HepG2 (cell line): Measurements from ENCODE around the gene FBXO28. TPM values are rescaled to one million over a fixed set of nuclear protein-coding genes. Genes with fewer than 3 reads are reported as not detected.

ENCODE experiments used
- ATAC-seq: fragments of 200-7000 bp; cut with Tn5 transposase; 3 replicates; pipeline ENCODE4 v1.9.1; 2020; ENCODE audit warnings: mild to moderate bottlenecking, moderate library complexity
- BruUV-seq: library from RNA; stranded (reverse); fragments of 400-500 nt; replicated peaks from 2 replicates; lab custom pipeline; 2021; lab: Mats Ljungman, UMichigan
- CTCF ChIA-PET: fragments of 300-600 bp; formaldehyde crosslinking; extraction: SDS; loops from one replicate; lab custom pipeline; 2021; ENCODE audit warnings: low total read pairs, inconsistent platforms, low intra/inter-chr PET ratio; lab: Yijun Ruan, JAX
- POLR2A ChIA-PET: fragments of 350-600 bp; sonication (Branson Sonifier 250); formaldehyde crosslinking; loops from one replicate; lab custom pipeline; 2020; ENCODE audit warnings: antibody characterized with exemption, inconsistent platforms; lab: Yijun Ruan, JAX
- DNase-seq: peaks from one replicate; pipeline ENCODE4 v3.0.0-alpha.2; 2015; ENCODE audit warnings: low spot score
- FAIRE-seq: peaks from 3 replicates; lab custom pipeline; 2011; peaks lifted over from hg19 to GRCh38; lab: Jason Lieb, UNC
- H2AFZ ChIP-seq: one replicate; pipeline ENCODE4 v1.6.1; 2011; ENCODE audit warnings: low read length, inconsistent platforms
- H3K27ac ChIP-seq: fragments of 300-600 bp; 3 replicates; pipeline ENCODE4 v1.8.0; 2011; ENCODE audit warnings: mixed run types, mild to moderate bottlenecking, mixed read lengths, low read length, inconsistent platforms; ENCODE audit not compliant: insufficient read depth; ENCODE audit errors: extremely low read length
- H3K27me3 ChIP-seq, 2 experiments: fragments of 200-600 bp in 1 of 2; 2 replicates in 1 of 2; 3 replicates in 1 of 2; pipeline versions ENCODE4 v1.6.0 to v1.8.0; 2011; ENCODE audit warnings: low read length in 2 of 2, mild to moderate bottlenecking in 2 of 2, moderate library complexity in 2 of 2, inconsistent platforms in 1 of 2; ENCODE audit not compliant: insufficient read depth in 2 of 2, control insufficient read depth in 1 of 2
- H3K36me3 ChIP-seq, 2 experiments: fragments of 200-600 bp in 1 of 2; replicated peaks in 1 of 2; 2 replicates in 1 of 2; 3 replicates in 1 of 2; pipeline versions ENCODE4 v1.5.1 to v1.8.0; 2011; ENCODE audit warnings: low read length in 2 of 2, inconsistent platforms in 1 of 2; ENCODE audit not compliant: insufficient read depth in 2 of 2, control insufficient read depth in 1 of 2
- H3K4me1 ChIP-seq: 2 replicates; pipeline ENCODE4 v1.5.1; 2012; ENCODE audit warnings: low read length, inconsistent platforms; ENCODE audit not compliant: insufficient read depth
- H3K4me2 ChIP-seq: 2 replicates; pipeline ENCODE4 v1.6.0; 2011; ENCODE audit warnings: low read depth, low read length, inconsistent platforms
- H3K4me3 ChIP-seq, 3 experiments: fragments of 200-600 bp in 1 of 3; sonication (generic), shearing (Covaris generic) in 1 of 3; replicated peaks in 1 of 3; 2 replicates each; pipeline ENCODE4 v1.5.1; 2011 to 2016; ENCODE audit warnings: low read length in 3 of 3, inconsistent platforms in 2 of 3, low read depth in 2 of 3, mild to moderate bottlenecking in 2 of 3, control low read depth in 1 of 3, mixed read lengths in 1 of 3; ENCODE audit not compliant: insufficient read depth in 1 of 3
- H3K79me2 ChIP-seq: one replicate; pipeline ENCODE4 v1.6.1; 2011; ENCODE audit warnings: low read length, inconsistent platforms; ENCODE audit not compliant: insufficient read depth
- H3K9ac ChIP-seq: 2 replicates; pipeline ENCODE4 v1.6.0; 2011; ENCODE audit warnings: mild to moderate bottlenecking, low read depth, low read length, inconsistent platforms; ENCODE audit not compliant: insufficient read depth
- H3K9me3 ChIP-seq: 2 replicates; pipeline ENCODE4 v1.5.1; 2012; ENCODE audit warnings: mild to moderate bottlenecking, low read length
- H4K20me1 ChIP-seq: 2 replicates; pipeline ENCODE4 v1.6.0; 2011; ENCODE audit warnings: inconsistent platforms, mild to moderate bottlenecking, low read length, moderate library complexity; ENCODE audit not compliant: insufficient read depth
- AGO2 ChIP-seq: fragments of 200-400 bp; formaldehyde crosslinking; optimal IDR thresholded peaks from 2 replicates; pipeline ENCODE3; 2017; ENCODE audit warnings: mild to moderate bottlenecking, low read depth, low read length, moderate library complexity
- ATF7 ChIP-seq, 2 experiments: fragments of 450-650 bp in 1 of 2; sonication (generic) in 1 of 2; formaldehyde crosslinking in 1 of 2; IDR thresholded peaks; 2 replicates each; pipeline versions ENCODE4 v1.4.0 to v1.6.1; 2016 to 2020; ENCODE audit warnings: antibody characterized with exemption in 1 of 2, mild to moderate bottlenecking in 1 of 2, missing genetic modification reagents in 1 of 2
- CBX2 ChIP-seq, 2 experiments: fragments of 200-600 bp in 1 of 2; sonication (generic); formaldehyde crosslinking in 1 of 2; IDR thresholded peaks; 2 replicates each; pipeline versions ENCODE4 v1.7.0 to v1.8.1; 2018 to 2022; ENCODE audit warnings: low read depth in 2 of 2, low read length in 1 of 2, mild to moderate bottlenecking in 1 of 2, missing genetic modification reagents in 1 of 2
- CEBPG ChIP-seq: IDR thresholded peaks from 2 replicates; pipeline ENCODE4 v1.6.1; 2016
- ESRRA ChIP-seq: sonication (generic); formaldehyde crosslinking; IDR thresholded peaks from 2 replicates; pipeline ENCODE4 v1.5.1; 2020; ENCODE audit warnings: mild to moderate bottlenecking, low read depth, missing genetic modification reagents
- ETV5 ChIP-seq: IDR thresholded peaks from 2 replicates; pipeline ENCODE4 v1.6.1; 2018; ENCODE audit warnings: missing biosample characterization, missing genetic modification reagents, inconsistent platforms, borderline replicate concordance
- KDM5A ChIP-seq: fragments of 200-600 bp; sonication (generic); IDR thresholded peaks from 2 replicates; pipeline ENCODE4 v1.7.0; 2018; ENCODE audit warnings: antibody characterized with exemption, mild to moderate bottlenecking, low read length, borderline replicate concordance
- KLF13 ChIP-seq: sonication (generic); formaldehyde crosslinking; IDR thresholded peaks from 2 replicates; pipeline ENCODE4 v1.4.0; 2020; ENCODE audit warnings: mild to moderate bottlenecking, missing genetic modification reagents
- MAFK ChIP-seq, 2 experiments: IDR thresholded peaks in 1 of 2; conservative IDR thresholded peaks in 1 of 2; 2 replicates each; pipeline ENCODE4 v1.6.1; 2011; ENCODE audit warnings: improper control_type of control experiment in 2 of 2, low read length in 2 of 2
- MATR3 ChIP-seq: sonication (generic); formaldehyde crosslinking; IDR thresholded peaks from 2 replicates; pipeline ENCODE4 v1.4.0; 2020; ENCODE audit warnings: missing genetic modification reagents
- PAF1 ChIP-seq: IDR thresholded peaks from 2 replicates; pipeline ENCODE4 v1.6.1; 2016; ENCODE audit warnings: missing genetic modification reagents, missing compliant biosample characterization
- RNF2 ChIP-seq: fragments of 450-650 bp; conservative IDR thresholded peaks from 2 replicates; pipeline ENCODE4 v1.6.1; 2016; ENCODE audit warnings: low read depth
- SCMH1 ChIP-seq: sonication (generic); formaldehyde crosslinking; IDR thresholded peaks from 2 replicates; pipeline ENCODE4 v1.9.0; 2021; ENCODE audit warnings: missing genetic modification reagents, mild to moderate bottlenecking, borderline replicate concordance
- SMAD1 ChIP-seq: sonication (generic); formaldehyde crosslinking; IDR thresholded peaks from 2 replicates; pipeline ENCODE4 v1.4.0; 2020; ENCODE audit warnings: missing genetic modification reagents, low read depth, mild to moderate bottlenecking, borderline replicate concordance
- SNRNP70 ChIP-seq: fragments of 200-400 bp; formaldehyde crosslinking; IDR thresholded peaks from 2 replicates; pipeline ENCODE4 v1.6.1; 2017; ENCODE audit warnings: mild to moderate bottlenecking, low read depth, low read length, moderate library complexity
- THYN1 ChIP-seq: sonication (generic); formaldehyde crosslinking; IDR thresholded peaks from 2 replicates; pipeline ENCODE4 v1.8.1; 2023; ENCODE audit warnings: low read depth, mild to moderate bottlenecking, moderate library complexity, missing genetic modification reagents, borderline replicate concordance
- ZNF501 ChIP-seq: sonication (generic); formaldehyde crosslinking; IDR thresholded peaks from 2 replicates; pipeline ENCODE4 v1.5.1; 2020; ENCODE audit warnings: mild to moderate bottlenecking, moderate library complexity, missing genetic modification reagents
- ZNF75D ChIP-seq: sonication (generic); formaldehyde crosslinking; IDR thresholded peaks from 2 replicates; pipeline ENCODE4 v1.8.1; 2023; ENCODE audit warnings: missing genetic modification reagents, mild to moderate bottlenecking, borderline replicate concordance
- ZSCAN12 ChIP-seq: sonication (generic); formaldehyde crosslinking; IDR thresholded peaks from 2 replicates; pipeline ENCODE4 v1.9.0; 2021; ENCODE audit warnings: mild to moderate bottlenecking, missing genetic modification reagents
- WGBS: methylation state at CpG from one replicate; pipeline ENCODE4 v1.1.6; 2017; ENCODE audit warnings: low lambda C conversion rate; 5-methylcytosine and 5-hydroxymethylcytosine counted together
- in situ Hi-C: cut with HindIII; loops from 2 replicates; pipeline ENCODE4 v1.10.0; 2017; ENCODE audit warnings: low pct_unique_long_range_greater_than_20kb; ENCODE audit not compliant: extremely low pct_ligation_motif_present
- intact Hi-C: fragments of 100-400 bp; cut with micrococcal nuclease; formaldehyde crosslinking; loops from one replicate; pipeline ENCODE4 v1.10.0; 2022; ENCODE audit not compliant: unreplicated experiment
- polyA plus RNA-seq, 8 experiments: library from polyadenylated mRNA; depleted of rRNA in 3 of 8; stranded (reverse) in 7 of 8; unstranded in 1 of 8; fragments of >200 nt; fragmentation: Illumina TruSeq in 4 of 8; extraction: Trizol in 4 of 8; gene quantifications; 2 replicates each; pipeline versions ENCODE4 v1.2.1 to v1.2.3, GENCODE V29; 2011 to 2016; ENCODE audit warnings: low read depth in 4 of 8, missing spikeins in 1 of 8, mixed read lengths in 1 of 8; ENCODE audit not compliant: insufficient read depth in 1 of 8
- total RNA-seq, 5 experiments: library from RNA; depleted of rRNA; stranded (reverse); fragments of >200 nt; fragmentation: Illumina TruSeq; extraction: Trizol; gene quantifications; 2 replicates each; pipeline ENCODE4 v1.2.3, GENCODE V29; 2016; ENCODE audit warnings: low read depth in 1 of 5

FBXO28 gene
- total and polyA plus RNA-seq, 2 of the 13 experiments (the other 11 are each of a cell fraction or from before 2014, with no cell fraction given) = 8.5 to 29.1 TPM

DNA sequence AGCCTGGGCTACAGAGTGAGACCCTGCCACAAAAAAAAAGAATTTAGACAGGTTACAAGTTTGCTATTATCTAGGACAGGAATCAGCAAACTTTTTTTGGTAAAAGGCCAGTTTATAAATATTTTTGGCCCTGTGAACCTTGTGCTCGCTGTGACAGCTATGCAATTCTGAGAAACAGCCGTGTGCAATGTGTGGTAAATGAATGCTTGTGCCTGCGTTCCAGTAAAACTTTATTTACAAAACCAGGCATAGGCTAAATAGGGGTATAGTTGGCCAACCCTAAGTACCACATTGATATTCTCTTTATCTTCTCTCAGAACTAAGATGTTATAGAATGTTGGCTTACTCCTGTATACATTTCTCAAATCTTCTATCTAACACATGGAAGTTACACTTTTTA is 24.3 kb downstream of the FBXO28 start:
- intact Hi-C loops (no loop called here), in situ Hi-C loops (no loop called here)
- Histone ChIP-seq H3K27me3 (no peaks in the 10 kb centered on the region), H3K4me2 (no peak overlapping the region), H3K4me3 (no peak overlapping the region), H3K27ac (no peak overlapping the region), H3K36me3 (peaks cover 2 to 32% of the 10 kb centered on the region in 2 experiments; a peak in 4 of 5 replicates), H3K79me2 (no peaks in the 10 kb centered on the region), H3K4me1 (no peaks in the 10 kb centered on the region), H2AFZ (no peak overlapping the region), H3K9ac (no peak overlapping the region), H4K20me1 (no peaks in the 10 kb centered on the region), H3K9me3 (no peaks in the 10 kb centered on the region)
- DNase-seq (no peak), FAIRE-seq (no peak), ATAC-seq (no peak)
- 91% methylated on average over 3 of the region's 3 CpGs for WGBS
- CTCF ChIA-PET = no interaction called here
- POLR2A ChIA-PET = no interaction called here
- TF ChIP-seq MAFK (conservative IDR thresholded peaks at IDR 0.05 in 1 of 2, IDR thresholded peaks at IDR 0.05 in 1 of 2; ENCODE audit: low read length in 2 of 2) (no peak), RNF2 (no peak), SMAD1 (CRISPR knock-in tag) (no peak), ETV5 (CRISPR knock-in tag) (no peak), ZNF501 (CRISPR knock-in tag) (no peak), ESRRA (CRISPR knock-in tag) (no peak), ZNF75D (CRISPR knock-in tag) (no peak), ATF7 (IDR thresholded peaks at IDR 0.05) (no peak), ATF7 (CRISPR knock-in tag; IDR thresholded peaks at IDR 0.05) (no peak)
- BruUV-seq = no TSS peak

DNA sequence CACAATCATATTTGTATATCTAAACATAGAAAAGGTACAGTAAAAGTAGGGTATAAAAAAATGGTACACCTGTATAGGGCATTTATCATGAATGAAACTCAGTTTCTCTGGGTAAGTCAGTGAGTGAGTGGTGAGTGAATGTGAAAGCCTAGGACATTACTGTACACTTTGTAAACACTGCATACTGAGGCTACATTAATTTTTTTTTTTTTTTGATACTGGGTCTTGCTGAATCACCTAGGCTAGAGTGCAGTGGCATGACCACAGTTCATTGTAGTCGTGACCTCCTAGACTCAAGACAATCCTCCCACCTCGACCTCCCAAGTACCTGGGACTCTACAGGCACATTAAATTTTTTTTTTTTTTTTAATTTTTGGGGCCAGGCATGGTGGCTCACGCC is 27.8 kb downstream of the FBXO28 start:
- no peaks in the 10 kb centered on the region for H3K9me3 ChIP-seq
- no peaks in the 10 kb centered on the region for H3K27me3 ChIP-seq
- H4K20me1 ChIP-seq = no peaks in the 10 kb centered on the region
- intact Hi-C loops (no loop called here), in situ Hi-C loops (no loop called here)
- H3K36me3 ChIP-seq = peaks cover 2 to 10% of the 10 kb centered on the region in 2 experiments; a peak in 4 of 5 replicates
- H3K4me1 ChIP-seq = no peaks in the 10 kb centered on the region
- H3K4me3 ChIP-seq = no peak overlapping the region
- no peak overlapping the region for H2AFZ ChIP-seq
- DNase-seq = no peak
- no peak overlapping the region for H3K9ac ChIP-seq
- 94% methylated on average over 3 of the region's 3 CpGs for WGBS
- H3K4me2 ChIP-seq = no peak overlapping the region
- no peak for FAIRE-seq
- no peak overlapping the region for H3K27ac ChIP-seq
- no TSS peak for BruUV-seq
- no peak for ATAC-seq
- H3K79me2 ChIP-seq = no peaks in the 10 kb centered on the region
- ChIA-PET CTCF (no interaction called here), POLR2A (no interaction called here)
- TF ChIP-seq SCMH1 = no peak
- no peak for TF ChIP-seq KDM5A
- TF ChIP-seq CEBPG (CRISPR knock-in tag) = no peak
- no peak for TF ChIP-seq THYN1
- TF ChIP-seq MATR3 = no peak
- no peak for TF ChIP-seq PAF1 (CRISPR knock-in tag)
- TF ChIP-seq SNRNP70 = no peak
- TF ChIP-seq KLF13 (CRISPR knock-in tag) = no peak
- TF ChIP-seq ZSCAN12 (CRISPR knock-in tag) = no peak
- no peak for TF ChIP-seq CBX2 (IDR thresholded peaks at IDR 0.05; ENCODE audit: low read depth, low read length)
- no peak for TF ChIP-seq CBX2 (CRISPR knock-in tag; IDR thresholded peaks at IDR 0.05; ENCODE audit: low read depth)
- TF ChIP-seq AGO2 = no peak
